Osteocyte (in vitro differentiated cells): ENCODE results near the gene SUN1. TPM values are rescaled to one million over a fixed set of nuclear protein-coding genes. Genes with fewer than 3 reads are reported as not detected.

ENCODE experiments used
- DNase-seq: peaks from one replicate; pipeline ENCODE4 v3.0.0; 2021; ENCODE audit warnings: mixed read lengths; ENCODE audit not compliant: unreplicated experiment; ENCODE audit errors: extremely low spot score
- H3K27ac Mint-ChIP-seq: one replicate; pipeline ENCODE4 v1.8.0; 2021; ENCODE audit warnings: mild to moderate bottlenecking, mixed read lengths; ENCODE audit not compliant: unreplicated experiment
- H3K27me3 Mint-ChIP-seq: one replicate; pipeline ENCODE4 v1.8.0; 2021; ENCODE audit warnings: mixed read lengths; ENCODE audit not compliant: unreplicated experiment
- H3K36me3 Mint-ChIP-seq: one replicate; pipeline ENCODE4 v1.8.0; 2021; ENCODE audit warnings: mixed read lengths; ENCODE audit not compliant: unreplicated experiment
- H3K4me1 Mint-ChIP-seq: one replicate; pipeline ENCODE4 v1.8.0; 2021; ENCODE audit warnings: mixed read lengths; ENCODE audit not compliant: unreplicated experiment
- H3K4me3 Mint-ChIP-seq: one replicate; pipeline ENCODE4 v1.8.0; 2021; ENCODE audit warnings: mild to moderate bottlenecking, moderate library complexity, mixed read lengths; ENCODE audit not compliant: unreplicated experiment
- H3K9me3 Mint-ChIP-seq: one replicate; pipeline ENCODE4 v1.8.0; 2021; ENCODE audit warnings: mixed read lengths; ENCODE audit not compliant: unreplicated experiment
- CTCF ChIP-seq: fragments of 200-600 bp; sonication (generic); IDR thresholded peaks from 2 replicates; pipeline ENCODE4 v1.5.0; 2021; ENCODE audit warnings: antibody characterized with exemption, mild to moderate bottlenecking, moderate library complexity
- total RNA-seq: library from RNA; stranded (reverse); gene quantifications from 2 replicates; pipeline ENCODE4 v1.2.1, GENCODE V29; 2021

The SUN1 gene
- total RNA-seq, 1 donor from 2014 or later: 212 TPM

- H3K4me1 Mint-ChIP-seq: peaks cover 68% of the 10 kb centered on the region
- TF ChIP-seq CTCF: no peak
- H3K4me3 Mint-ChIP-seq: no peak overlapping the region
- H3K27ac Mint-ChIP-seq: peak overlapping the region; percentile 98
- no peaks in the 10 kb centered on the region for H3K27me3 Mint-ChIP-seq
- no peak for DNase-seq
- H3K9me3 Mint-ChIP-seq: no peaks in the 10 kb centered on the region
- H3K36me3 Mint-ChIP-seq: peaks cover 18% of the 10 kb centered on the region
These were observed 1.5 kb downstream of the SUN1 start for GRCh38 chr7:833601-834258.

- H3K36me3 Mint-ChIP-seq: peaks cover 22% of the 10 kb centered on the region
- H3K27ac Mint-ChIP-seq: peak overlapping the region; percentile 98
- TF ChIP-seq CTCF: no peak
These were observed 2.0 kb downstream of the SUN1 start for GRCh38 chr7:834277-834676.

GRCh38 chr7:835021-835420 lies 2.7 kb downstream of the SUN1 start:
- H3K27ac Mint-ChIP-seq: peak overlapping the region; percentile 82
- no peaks in the 10 kb centered on the region for H3K27me3 Mint-ChIP-seq
- H3K4me1 Mint-ChIP-seq: peaks cover 58% of the 10 kb centered on the region
- DNase-seq: no peak
- H3K36me3 Mint-ChIP-seq: peaks cover 28% of the 10 kb centered on the region
- no peaks in the 10 kb centered on the region for H3K9me3 Mint-ChIP-seq
- no peak overlapping the region for H3K4me3 Mint-ChIP-seq
- TF ChIP-seq CTCF: no peak

More at GRCh38 chr7:834277-834676, 2.0 kb downstream of the SUN1 start:
- Mint-ChIP-seq H3K9me3 (no peaks in the 10 kb centered on the region), H3K27me3 (no peaks in the 10 kb centered on the region), H3K4me3 (no peak overlapping the region), H3K4me1 (peaks cover 63% of the 10 kb centered on the region)
- DNase-seq: no peak

- Mint-ChIP-seq H3K27me3 (no peaks in the 10 kb centered on the region), H3K9me3 (no peaks in the 10 kb centered on the region), H3K4me3 (no peak overlapping the region), H3K36me3 (peaks cover 31% of the 10 kb centered on the region), H3K27ac (peak overlapping the region; percentile 82), H3K4me1 (peaks cover 51% of the 10 kb centered on the region)
- DNase-seq: no peak
- no peak for TF ChIP-seq CTCF
These were observed 3.5 kb downstream of the SUN1 start for GRCh38 chr7:835485-836401.

- Mint-ChIP-seq H3K36me3 (peaks cover 33% of the 10 kb centered on the region), H3K4me3 (no peak overlapping the region), H3K9me3 (no peaks in the 10 kb centered on the region), H3K4me1 (peaks cover 44% of the 10 kb centered on the region), H3K27ac (peak overlapping the region; percentile 82), H3K27me3 (no peaks in the 10 kb centered on the region)
- peak; percentile 59 for TF ChIP-seq CTCF
- no peak for DNase-seq
These were observed 4.2 kb downstream of the SUN1 start for GRCh38 chr7:836429-836828.
